HepG2 (cell line): ENCODE data around the gene SPATA32. TPM values are rescaled to one million over a fixed set of nuclear protein-coding genes. Genes with fewer than 3 reads are reported as not detected.
A peak's percentile ranks its signal among the peaks of the same experiment; 100 is the strongest.

Experiments used
- EED ChIP-seq: sonication (generic); formaldehyde crosslinking; IDR thresholded peaks from 2 replicates; pipeline ENCODE4 v1.5.0; 2020; ENCODE audit warnings: mild to moderate bottlenecking, missing genetic modification reagents
- FIP1L1 ChIP-seq: fragments of 200-400 bp; formaldehyde crosslinking; IDR thresholded peaks from 2 replicates; pipeline ENCODE4 v1.6.1; 2018; ENCODE audit warnings: low read depth, mild to moderate bottlenecking, low read length, moderate library complexity, borderline replicate concordance; ENCODE audit not compliant: insufficient read depth
- HNRNPLL ChIP-seq: fragments of 200-400 bp; formaldehyde crosslinking; IDR thresholded peaks from 2 replicates; pipeline ENCODE4 v1.6.1; 2017; ENCODE audit warnings: mild to moderate bottlenecking, low read depth, low read length; ENCODE audit not compliant: poor library complexity, severe bottlenecking
- HOMEZ ChIP-seq: IDR thresholded peaks from 2 replicates; pipeline ENCODE4 v1.6.1; 2016; ENCODE audit warnings: low read depth
- IRF2 ChIP-seq: IDR thresholded peaks from 2 replicates; pipeline ENCODE4 v1.6.1; 2018; ENCODE audit warnings: missing genetic modification reagents, missing compliant biosample characterization
- KLF11 ChIP-seq: IDR thresholded peaks from 2 replicates; pipeline ENCODE4 v1.6.1; 2016; ENCODE audit warnings: missing compliant biosample characterization
- MAFK ChIP-seq, 2 experiments: IDR thresholded peaks in 1 of 2; conservative IDR thresholded peaks in 1 of 2; 2 replicates each; pipeline ENCODE4 v1.6.1; 2011; ENCODE audit warnings: improper control_type of control experiment in 2 of 2, low read length in 2 of 2
- MED1 ChIP-seq: sonication (generic); formaldehyde crosslinking; IDR thresholded peaks from 2 replicates; pipeline ENCODE4 v1.4.0; 2020; ENCODE audit warnings: missing genetic modification reagents
- MXD3 ChIP-seq: IDR thresholded peaks from 2 replicates; pipeline ENCODE4 v1.6.1; 2016; ENCODE audit warnings: mild to moderate bottlenecking, missing biosample characterization, missing genetic modification reagents
- NCOA1 ChIP-seq: sonication (generic); formaldehyde crosslinking; IDR thresholded peaks from 2 replicates; pipeline ENCODE4 v1.9.0; 2021; ENCODE audit warnings: missing genetic modification reagents
- RXRA ChIP-seq: sonication (generic); formaldehyde crosslinking; IDR thresholded peaks from 2 replicates; pipeline ENCODE4 v1.5.1; 2020; ENCODE audit warnings: missing genetic modification reagents
- ZNF142 ChIP-seq: sonication (generic); formaldehyde crosslinking; IDR thresholded peaks from 2 replicates; pipeline ENCODE4 v1.4.0; 2020; ENCODE audit warnings: missing genetic modification reagents
- ZNF276 ChIP-seq: sonication (generic); formaldehyde crosslinking; IDR thresholded peaks from 2 replicates; pipeline ENCODE4 v1.4.0; 2020; ENCODE audit warnings: mild to moderate bottlenecking, low read depth, missing genetic modification reagents
- ZNF430 ChIP-seq: sonication (generic); formaldehyde crosslinking; IDR thresholded peaks from 2 replicates; pipeline ENCODE4 v1.9.0; 2021; ENCODE audit warnings: mild to moderate bottlenecking, missing genetic modification reagents
- ZNF451 ChIP-seq: sonication (generic); formaldehyde crosslinking; IDR thresholded peaks from 2 replicates; pipeline ENCODE4 v1.5.0; 2020; ENCODE audit warnings: mild to moderate bottlenecking, missing genetic modification reagents
- ZNF672 ChIP-seq: sonication (generic); formaldehyde crosslinking; IDR thresholded peaks from 2 replicates; pipeline ENCODE4 v1.8.1; 2022; ENCODE audit warnings: missing genetic modification reagents
- polyA plus RNA-seq, 8 experiments: library from polyadenylated mRNA; depleted of rRNA in 3 of 8; stranded (reverse) in 7 of 8; unstranded in 1 of 8; fragments of >200 nt; fragmentation: Illumina TruSeq in 4 of 8; extraction: Trizol in 4 of 8; gene quantifications; 2 replicates each; pipeline versions ENCODE4 v1.2.1 to v1.2.3, GENCODE V29; 2011 to 2016; ENCODE audit warnings: low read depth in 4 of 8, missing spikeins in 1 of 8, mixed read lengths in 1 of 8; ENCODE audit not compliant: insufficient read depth in 1 of 8
- total RNA-seq, 5 experiments: library from RNA; depleted of rRNA; stranded (reverse); fragments of >200 nt; fragmentation: Illumina TruSeq; extraction: Trizol; gene quantifications; 2 replicates each; pipeline ENCODE4 v1.2.3, GENCODE V29; 2016; ENCODE audit warnings: low read depth in 1 of 5
- TF ChIP-seq, protein P1 (sequence below): sonication (generic); formaldehyde crosslinking; IDR thresholded peaks from 2 replicates; pipeline ENCODE4 v1.5.0; 2020; ENCODE audit warnings: mild to moderate bottlenecking, missing genetic modification reagents

SPATA32 gene
- total and polyA plus RNA-seq, 2 of the 13 experiments (the other 11 are each of a cell fraction or from before 2014, with no cell fraction given), result not detected

DNA sequence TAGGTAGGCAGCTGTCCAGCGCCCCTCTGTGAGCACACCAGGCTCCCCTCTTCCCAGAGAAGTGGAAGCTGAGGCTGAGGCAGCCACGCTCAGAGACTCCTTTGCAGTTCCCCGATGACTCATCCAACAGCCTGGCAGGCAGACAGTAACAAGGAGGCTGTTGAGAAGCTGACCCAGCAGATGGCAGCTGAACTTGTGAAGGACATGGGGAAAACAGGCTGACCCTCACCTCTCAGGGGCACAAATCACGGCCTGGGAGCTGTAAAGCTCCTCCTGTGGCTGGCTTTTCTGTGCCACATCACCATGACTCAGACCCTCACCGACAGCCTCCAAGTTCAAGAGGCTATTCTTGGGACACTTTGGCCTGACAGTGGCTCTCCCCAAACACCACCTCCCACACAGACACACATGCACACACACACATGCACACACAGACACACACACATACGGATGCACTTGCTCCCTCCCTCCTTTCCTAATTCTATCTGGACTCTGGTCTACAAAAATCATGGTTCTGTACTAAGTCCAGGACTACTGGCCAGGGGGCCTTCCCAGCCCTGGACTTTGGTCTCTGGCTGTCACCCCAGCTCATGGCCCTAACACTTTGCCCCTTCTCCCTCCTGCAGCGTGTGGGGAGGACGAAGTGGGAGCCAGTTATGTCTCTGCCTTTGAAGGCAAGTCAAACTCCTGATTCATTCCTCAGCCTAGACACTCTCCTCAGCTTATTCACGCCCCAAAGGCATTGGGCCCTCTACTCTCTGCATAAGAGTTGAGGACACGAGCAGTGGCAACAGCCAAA lies 31.7 kb upstream of the SPATA32 start (continued):
- no peak for TF ChIP-seq ZNF142 (CRISPR knock-in tag)
- TF ChIP-seq RXRA (CRISPR knock-in tag), result no peak; the same call in 1 of the 2 replicates
- TF ChIP-seq MED1 (CRISPR knock-in tag), result no peak
- TF ChIP-seq, protein P1, sequence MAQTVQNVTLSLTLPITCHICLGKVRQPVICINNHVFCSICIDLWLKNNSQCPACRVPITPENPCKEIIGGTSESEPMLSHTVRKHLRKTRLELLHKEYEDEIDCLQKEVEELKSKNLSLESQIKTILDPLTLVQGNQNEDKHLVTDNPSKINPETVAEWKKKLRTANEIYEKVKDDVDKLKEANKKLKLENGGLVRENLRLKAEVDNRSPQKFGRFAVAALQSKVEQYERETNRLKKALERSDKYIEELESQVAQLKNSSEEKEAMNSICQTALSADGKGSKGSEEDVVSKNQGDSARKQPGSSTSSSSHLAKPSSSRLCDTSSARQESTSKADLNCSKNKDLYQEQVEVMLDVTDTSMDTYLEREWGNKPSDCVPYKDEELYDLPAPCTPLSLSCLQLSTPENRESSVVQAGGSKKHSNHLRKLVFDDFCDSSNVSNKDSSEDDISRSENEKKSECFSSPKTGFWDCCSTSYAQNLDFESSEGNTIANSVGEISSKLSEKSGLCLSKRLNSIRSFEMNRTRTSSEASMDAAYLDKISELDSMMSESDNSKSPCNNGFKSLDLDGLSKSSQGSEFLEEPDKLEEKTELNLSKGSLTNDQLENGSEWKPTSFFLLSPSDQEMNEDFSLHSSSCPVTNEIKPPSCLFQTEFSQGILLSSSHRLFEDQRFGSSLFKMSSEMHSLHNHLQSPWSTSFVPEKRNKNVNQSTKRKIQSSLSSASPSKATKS (CRISPR knock-in tag), result no peak
- TF ChIP-seq ZNF451 (CRISPR knock-in tag), result 0 out of 2 replicates have a peak, but pooled peaks have one; percentile 61
- TF ChIP-seq MAFK (conservative IDR thresholded peaks at IDR 0.05 in 1 of 2, IDR thresholded peaks at IDR 0.05 in 1 of 2; ENCODE audit: low read length in 2 of 2), result no peak; a peak in 2 of 4 replicates
- TF ChIP-seq KLF11 (CRISPR knock-in tag), result no peak
- peak; percentile 35; the same call in 1 of the 2 replicates for TF ChIP-seq ZNF430 (CRISPR knock-in tag)
- TF ChIP-seq IRF2 (CRISPR knock-in tag), result 0 out of 2 replicates have a peak, but pooled peaks have one; percentile 16
- TF ChIP-seq FIP1L1, result no peak
- no peak for TF ChIP-seq NCOA1 (CRISPR knock-in tag)
- no peak; the same call in 1 of the 2 replicates for TF ChIP-seq MXD3
- TF ChIP-seq ZNF672 (CRISPR knock-in tag), result no peak
- TF ChIP-seq ZNF276 (CRISPR knock-in tag), result no peak
- TF ChIP-seq HNRNPLL, result no peak
- no peak for TF ChIP-seq EED
- TF ChIP-seq HOMEZ (CRISPR knock-in tag), result no peak
